Peyer's patch (tissue), 4 donors: ENCODE measurements around the gene PLCH1. TPM values are rescaled to one million over a fixed set of nuclear protein-coding genes. Genes with fewer than 3 reads are reported as not detected.

Experiments used
- DNase-seq, 3 donors: peaks; one replicate each; pipeline ENCODE4 v3.0.0-alpha.2; 2017 to 2019
- H3K27ac ChIP-seq, 4 donors: fragments of 200-600 bp; sonication (generic); one replicate each; pipeline ENCODE4 v1.5.1; 2016 to 2019
- H3K27me3 ChIP-seq, 2 donors: fragments of 200-600 bp; sonication (generic); one replicate each; pipeline ENCODE4 v1.5.1; 2019
- H3K36me3 ChIP-seq, 3 donors: fragments of 200-600 bp; sonication (generic); one replicate each; pipeline ENCODE4 v1.5.1; 2016 to 2019
- H3K4me1 ChIP-seq, 4 donors: fragments of 200-600 bp; sonication (generic); one replicate each; pipeline ENCODE4 v1.5.1; 2016 to 2019
- H3K4me3 ChIP-seq, 4 donors: fragments of 200-600 bp; sonication (generic); 1 replicate in 3 of 4; 2 replicates in 1 of 4; pipeline ENCODE4 v1.5.1; 2016 to 2019; ENCODE audit warnings: mild to moderate bottlenecking in 1 of 4
- H3K9me3 ChIP-seq, 4 donors: fragments of 200-600 bp; sonication (generic); one replicate each; pipeline ENCODE4 v1.5.1; 2016 to 2019; ENCODE audit warnings: mild to moderate bottlenecking in 1 of 4
- POLR2A ChIP-seq, 2 donors: fragments of 450-650 bp; IDR thresholded peaks; one replicate each; pipeline ENCODE4 v1.5.1; 2017; ENCODE audit warnings: antibody characterized with exemption in 2 of 2, mild to moderate bottlenecking in 2 of 2, moderate library complexity in 2 of 2
- total RNA-seq, 4 donors: library from RNA; depleted of rRNA; stranded (reverse); fragments of >200 nt; gene quantifications; one replicate each; pipeline ENCODE4 v1.1.0, GENCODE V29; 2016
- TF ChIP-seq, protein P1 (sequence below), 6 experiments: fragments of 450-650 bp in 4 of 6; fragments of 200-600 bp in 2 of 6; sonication (generic) in 1 of 6; IDR thresholded peaks; one replicate each; pipeline ENCODE4 v1.5.1; 2017 to 2019; ENCODE audit warnings: antibody characterized with exemption in 6 of 6, mild to moderate bottlenecking in 3 of 6, moderate library complexity in 1 of 6

The PLCH1 gene
- total RNA-seq, 4 donors from 2014 or later = 8.3 to 19.1 (median 12.7) TPM

DNA sequence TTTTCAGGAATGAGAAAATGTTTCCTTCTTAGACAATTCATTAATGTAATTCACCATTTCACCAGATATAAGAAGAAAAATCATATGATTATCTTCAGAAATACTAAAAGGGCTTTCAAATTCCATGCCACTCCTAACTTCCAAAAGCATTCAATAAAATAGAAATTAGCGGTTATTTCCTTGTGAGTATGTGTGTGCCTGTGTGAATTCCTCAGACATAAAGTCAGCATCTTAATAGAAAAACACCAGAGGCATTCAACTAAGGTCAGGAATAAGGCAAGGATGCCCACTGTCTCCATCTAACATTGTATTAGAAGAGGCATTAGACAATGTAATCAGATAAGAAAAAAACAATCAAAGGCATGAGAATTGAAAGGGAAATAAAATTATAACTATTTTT lies 88.4 kb downstream of the PLCH1 start:
- DNase-seq = no peak
- H3K27me3 ChIP-seq = no peaks in the 10 kb centered on the region

DNA sequence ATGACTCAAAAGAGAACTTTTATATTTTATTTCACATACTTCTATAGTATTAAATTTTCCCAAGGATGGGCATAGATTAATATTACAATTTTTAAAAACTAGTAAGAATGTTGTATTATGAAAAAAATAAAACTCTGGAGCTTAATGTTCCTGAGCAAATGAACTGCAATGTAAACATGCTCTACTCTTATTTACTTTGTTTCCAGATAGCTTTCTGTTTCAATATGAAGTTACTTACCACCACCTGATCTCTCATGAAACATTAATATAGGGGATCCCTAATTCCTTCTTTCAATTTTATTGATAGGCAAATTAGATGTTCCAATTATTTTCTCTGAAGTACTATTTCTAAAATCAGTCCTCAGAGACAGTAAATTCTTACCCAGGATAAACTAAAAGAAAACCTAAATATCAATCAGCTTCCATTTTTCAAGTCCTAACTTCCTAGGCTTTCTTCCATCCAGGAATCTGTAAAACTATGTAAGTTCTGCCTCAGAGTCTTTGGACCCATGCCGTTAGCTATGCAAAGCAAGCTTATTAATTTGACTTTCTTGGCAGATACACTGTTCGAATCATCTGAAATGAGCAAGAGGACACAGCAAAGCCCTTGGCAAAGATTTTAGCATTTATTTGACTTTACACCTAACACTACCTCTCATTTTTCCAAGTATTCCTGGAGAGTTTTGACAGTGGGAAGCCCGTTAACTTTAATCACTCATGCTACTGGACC lies 93.2 kb downstream of the PLCH1 start:
- no peaks in the 10 kb centered on the region for H3K27me3 ChIP-seq
- no peak for TF ChIP-seq POLR2A (IDR thresholded peaks at IDR 0.05)
- TF ChIP-seq, protein P1, sequence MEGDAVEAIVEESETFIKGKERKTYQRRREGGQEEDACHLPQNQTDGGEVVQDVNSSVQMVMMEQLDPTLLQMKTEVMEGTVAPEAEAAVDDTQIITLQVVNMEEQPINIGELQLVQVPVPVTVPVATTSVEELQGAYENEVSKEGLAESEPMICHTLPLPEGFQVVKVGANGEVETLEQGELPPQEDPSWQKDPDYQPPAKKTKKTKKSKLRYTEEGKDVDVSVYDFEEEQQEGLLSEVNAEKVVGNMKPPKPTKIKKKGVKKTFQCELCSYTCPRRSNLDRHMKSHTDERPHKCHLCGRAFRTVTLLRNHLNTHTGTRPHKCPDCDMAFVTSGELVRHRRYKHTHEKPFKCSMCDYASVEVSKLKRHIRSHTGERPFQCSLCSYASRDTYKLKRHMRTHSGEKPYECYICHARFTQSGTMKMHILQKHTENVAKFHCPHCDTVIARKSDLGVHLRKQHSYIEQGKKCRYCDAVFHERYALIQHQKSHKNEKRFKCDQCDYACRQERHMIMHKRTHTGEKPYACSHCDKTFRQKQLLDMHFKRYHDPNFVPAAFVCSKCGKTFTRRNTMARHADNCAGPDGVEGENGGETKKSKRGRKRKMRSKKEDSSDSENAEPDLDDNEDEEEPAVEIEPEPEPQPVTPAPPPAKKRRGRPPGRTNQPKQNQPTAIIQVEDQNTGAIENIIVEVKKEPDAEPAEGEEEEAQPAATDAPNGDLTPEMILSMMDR (IDR thresholded peaks at IDR 0.05) = no peak
- no peak overlapping the region for H3K4me3 ChIP-seq
- no peak for DNase-seq
- no peaks in the 10 kb centered on the region for H3K9me3 ChIP-seq
- H3K36me3 ChIP-seq = no peaks in the 10 kb centered on the region
- no peaks in the 10 kb centered on the region for H3K4me1 ChIP-seq
- no peak overlapping the region for H3K27ac ChIP-seq

More for the DNA sequence above, 88.4 kb downstream of the PLCH1 start:
- Histone ChIP-seq H3K4me1 (no peaks in the 10 kb centered on the region), H3K9me3 (no peaks in the 10 kb centered on the region), H3K27ac (no peak overlapping the region), H3K36me3 (no peaks in the 10 kb centered on the region), H3K4me3 (no peak overlapping the region)
- TF ChIP-seq, protein P1 (IDR thresholded peaks at IDR 0.05) = no peak
- no peak for TF ChIP-seq POLR2A (IDR thresholded peaks at IDR 0.05)

DNA sequence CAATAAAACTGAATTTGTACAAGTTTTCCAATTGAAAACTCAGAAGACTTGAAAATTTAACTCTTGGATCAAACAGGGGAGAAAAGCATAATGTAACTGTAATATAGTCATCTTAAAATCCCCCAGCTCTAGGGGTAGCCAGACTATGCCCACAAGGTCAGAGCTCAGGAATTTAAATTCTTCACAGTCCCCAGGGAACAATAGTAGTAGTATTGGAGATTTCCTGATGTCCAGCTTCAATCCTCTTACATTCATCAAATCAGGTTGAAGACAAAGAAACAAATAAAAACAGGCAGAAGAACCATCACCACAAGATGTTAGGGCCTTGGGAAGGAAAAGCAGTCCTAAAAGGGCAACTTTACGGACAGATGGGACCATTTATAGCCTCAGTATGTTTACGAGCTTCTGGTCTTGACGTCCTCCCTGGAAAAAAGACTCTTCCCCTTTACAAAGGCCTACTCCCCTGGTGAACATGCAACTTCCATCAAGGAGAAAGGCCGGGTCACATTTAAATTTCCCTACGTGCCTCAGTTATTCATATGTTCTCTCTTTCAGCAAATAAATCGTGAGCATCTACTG lies 96.8 kb downstream of the PLCH1 start:
- no peak overlapping the region for H3K4me3 ChIP-seq
- no peaks in the 10 kb centered on the region for H3K4me1 ChIP-seq
- TF ChIP-seq, protein P1 (IDR thresholded peaks at IDR 0.05) = no peak
- no peak for TF ChIP-seq POLR2A (IDR thresholded peaks at IDR 0.05)
- no peak for DNase-seq
- H3K27me3 ChIP-seq = no peaks in the 10 kb centered on the region
- no peak overlapping the region for H3K27ac ChIP-seq
- no peaks in the 10 kb centered on the region for H3K9me3 ChIP-seq
- H3K36me3 ChIP-seq = no peaks in the 10 kb centered on the region

DNA sequence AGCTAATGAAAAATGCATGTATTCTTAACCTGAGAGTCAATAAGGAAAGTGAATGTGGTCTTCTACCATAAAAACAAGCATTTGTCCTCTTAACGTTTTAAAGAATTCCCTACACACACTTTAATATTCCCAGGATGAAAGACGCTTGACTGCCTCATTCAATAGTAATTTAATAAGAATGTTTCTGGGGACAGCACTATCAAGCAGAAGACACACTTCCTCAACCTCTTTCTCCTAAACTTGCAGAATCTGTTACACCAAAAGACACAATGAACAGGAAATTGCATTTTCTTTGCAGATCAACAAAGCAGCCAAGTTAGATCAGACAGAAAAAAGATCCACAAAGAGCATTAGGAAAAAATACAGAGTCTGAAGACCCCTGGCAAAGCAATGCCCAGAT lies 97.7 kb downstream of the PLCH1 start:
- Histone ChIP-seq H3K27me3 (no peaks in the 10 kb centered on the region), H3K4me1 (no peaks in the 10 kb centered on the region), H3K9me3 (no peaks in the 10 kb centered on the region), H3K27ac (no peak overlapping the region), H3K4me3 (no peak overlapping the region), H3K36me3 (no peaks in the 10 kb centered on the region)
- TF ChIP-seq, protein P1 (IDR thresholded peaks at IDR 0.05) = no peak
- no peak for TF ChIP-seq POLR2A (IDR thresholded peaks at IDR 0.05)
- DNase-seq = no peak

DNA sequence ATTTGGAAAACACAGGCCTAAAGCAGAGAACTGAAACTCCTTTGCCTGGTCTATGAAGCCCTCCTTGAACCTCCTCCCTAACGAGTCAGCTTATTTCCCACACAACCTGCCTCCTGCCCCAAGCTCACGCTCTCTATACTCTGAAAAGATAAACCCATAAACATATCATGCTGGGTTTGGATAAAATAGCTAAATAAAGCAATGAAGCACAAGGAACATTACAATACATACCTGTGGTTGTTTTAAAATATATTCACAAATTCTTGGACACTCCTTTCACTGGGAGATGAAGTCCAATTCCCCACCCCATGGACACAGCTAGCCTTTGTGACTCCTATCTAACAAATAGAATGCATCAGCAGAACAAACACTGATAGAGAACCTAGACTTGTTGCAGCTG lies 98.2 kb downstream of the PLCH1 start:
- no peak overlapping the region for H3K4me3 ChIP-seq
- H3K4me1 ChIP-seq = no peaks in the 10 kb centered on the region
- H3K9me3 ChIP-seq = no peaks in the 10 kb centered on the region
- no peak for DNase-seq
- no peak overlapping the region for H3K27ac ChIP-seq
- TF ChIP-seq, protein P1 (IDR thresholded peaks at IDR 0.05) = no peak
- no peak for TF ChIP-seq POLR2A (IDR thresholded peaks at IDR 0.05)
- H3K36me3 ChIP-seq = no peaks in the 10 kb centered on the region
- H3K27me3 ChIP-seq = no peaks in the 10 kb centered on the region
